Measurements from ENCODE around the gene ATG9B.
"Not testable (repeated sequence)": the region's sequence is repeated elsewhere in the genome, so short reads cannot be mapped to it uniquely, and the experiment has no call there.

ATG9B gene

DNA sequence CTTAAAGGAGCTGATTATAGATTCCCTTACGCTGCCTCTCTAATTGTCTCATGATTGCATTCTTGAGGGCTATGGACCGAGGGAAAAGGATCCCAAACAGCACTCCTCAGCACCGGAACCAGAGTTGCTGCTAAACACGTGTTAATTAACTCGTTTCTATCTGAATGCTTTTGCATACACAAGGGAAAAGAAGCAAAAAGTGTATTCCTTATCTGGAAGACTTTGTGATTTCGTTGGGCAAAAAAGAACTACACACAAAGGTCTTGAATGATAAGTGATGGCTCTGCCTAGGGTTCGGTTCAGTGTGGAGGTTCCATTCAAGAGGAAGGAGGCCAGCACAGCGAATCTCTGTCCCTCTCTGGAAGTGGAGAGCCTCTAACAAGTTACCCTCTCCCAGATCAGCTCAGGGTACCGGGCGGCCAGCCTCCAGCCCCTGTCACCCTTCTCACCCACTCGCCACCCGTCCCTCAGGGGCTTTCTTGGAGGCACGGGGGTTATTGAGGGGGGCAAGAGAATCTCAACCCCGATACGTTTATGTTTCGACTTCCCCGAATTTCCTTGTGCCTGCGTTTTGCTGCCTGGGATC lies 34.6 kb upstream of the ATG9B start:
- DNase-seq, result peak; percentile 20

DNA sequence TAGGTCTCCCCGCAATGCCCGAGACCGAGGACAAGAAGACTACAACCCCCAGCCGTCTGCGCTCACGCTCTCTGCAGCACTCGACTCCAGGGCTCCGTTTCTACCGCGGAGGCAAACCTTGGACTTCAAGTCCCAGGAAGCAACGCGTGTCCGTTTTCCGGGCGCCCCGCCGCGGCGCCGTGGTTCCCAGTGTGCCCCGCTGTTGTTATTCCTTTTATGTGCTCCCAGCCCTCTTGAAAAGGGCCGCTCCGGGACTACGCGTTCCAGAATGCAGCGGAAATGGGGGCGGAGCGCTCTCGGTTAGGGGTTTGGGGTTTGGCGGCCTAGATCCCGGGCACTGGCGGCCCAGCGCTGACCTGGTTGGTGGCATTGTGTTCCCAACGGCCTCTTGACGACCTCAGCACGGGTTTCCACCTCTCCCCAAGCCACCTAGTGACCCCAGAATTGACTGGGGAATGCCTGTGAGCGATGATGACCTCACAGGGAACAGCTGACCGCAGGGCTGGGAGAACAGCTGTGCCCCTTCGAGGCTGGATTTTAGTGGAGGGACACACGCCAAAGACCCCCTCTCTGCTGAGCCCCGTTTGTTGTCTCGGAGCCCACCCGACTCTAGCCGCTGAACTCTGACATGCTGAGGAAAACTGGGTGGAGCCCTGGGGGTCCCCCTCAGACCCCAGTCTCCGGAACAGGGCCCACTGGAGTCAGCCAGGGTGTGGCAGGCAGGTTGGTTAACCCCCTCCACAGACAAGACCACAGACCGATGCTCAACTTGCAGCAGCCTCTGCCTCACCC lies 33.9 kb upstream of the ATG9B start:
- peak; percentile 99 for DNase-seq

DNA sequence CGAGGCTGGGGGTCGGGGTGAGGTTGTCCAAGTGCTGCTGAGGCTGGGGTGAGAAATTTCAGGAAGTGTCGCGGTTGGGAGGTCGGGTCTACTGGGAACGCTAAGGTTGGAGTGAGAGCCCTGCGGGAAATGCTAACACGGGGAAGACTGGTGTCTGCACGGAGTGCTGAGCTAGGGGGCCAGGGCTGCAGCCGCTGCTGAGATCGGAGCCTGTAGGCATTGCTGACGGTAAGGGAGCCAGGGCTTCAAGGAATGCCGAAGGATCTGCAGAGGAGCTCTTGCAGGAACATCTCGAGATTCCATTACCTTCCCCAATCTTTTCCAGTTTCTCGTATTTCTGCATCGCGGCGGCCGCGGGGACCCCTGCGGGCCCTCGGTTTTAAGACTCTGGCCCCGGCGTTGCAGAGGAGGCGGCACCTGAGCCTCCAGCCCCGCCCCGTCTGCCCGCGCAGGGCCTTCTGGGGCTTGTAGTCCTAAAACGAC lies 33.3 kb upstream of the ATG9B start, which contains the start of gene CDK5:
CDK5 (minus strand) TSS at position 392 of the 483 bp plus-strand sequence; CDS start at position 343, 49 bp downstream.
- DNase-seq, result no peak

DNA sequence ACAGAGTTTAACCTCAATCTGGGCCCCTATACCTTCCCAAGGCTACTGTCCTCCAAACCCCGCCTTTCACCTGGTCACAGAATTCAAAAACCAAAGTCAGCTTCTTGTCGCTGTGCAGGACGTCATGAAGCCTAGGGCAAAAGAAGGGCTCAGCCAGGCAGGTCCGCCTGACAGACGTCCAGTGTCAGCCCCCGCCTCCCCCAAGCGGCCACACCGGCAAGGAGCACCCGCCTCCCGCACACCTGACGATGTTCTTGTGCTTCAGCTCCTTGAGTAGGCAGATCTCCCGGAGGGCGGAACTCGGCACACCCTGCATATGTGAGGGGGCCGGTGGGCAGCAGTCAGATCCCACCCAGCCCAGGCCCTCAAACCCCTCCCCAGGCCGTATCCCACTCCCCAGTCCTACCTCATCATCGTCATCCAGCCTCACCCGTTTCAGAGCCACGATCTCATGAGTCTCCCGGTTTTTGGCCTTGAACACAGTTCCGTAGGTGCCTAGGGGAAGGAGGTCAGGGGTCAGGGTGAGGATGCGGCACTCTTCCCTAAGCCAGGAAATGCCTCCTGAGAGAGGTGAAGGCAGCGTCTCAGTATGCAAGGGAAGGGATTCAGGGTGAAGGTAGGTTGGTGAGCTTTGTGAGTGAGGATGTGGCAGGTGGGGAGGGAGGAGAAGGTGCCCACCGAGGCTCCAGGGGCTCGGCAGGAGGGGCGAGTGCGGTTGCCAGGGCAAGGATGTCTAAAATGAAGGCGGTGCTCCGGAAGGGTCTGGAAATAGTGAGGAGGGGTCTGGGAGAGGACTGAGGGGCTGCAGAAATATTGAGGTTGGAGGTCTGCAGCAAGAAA lies 32.6 kb upstream of the ATG9B start:
- DNase-seq, result no peak

DNA sequence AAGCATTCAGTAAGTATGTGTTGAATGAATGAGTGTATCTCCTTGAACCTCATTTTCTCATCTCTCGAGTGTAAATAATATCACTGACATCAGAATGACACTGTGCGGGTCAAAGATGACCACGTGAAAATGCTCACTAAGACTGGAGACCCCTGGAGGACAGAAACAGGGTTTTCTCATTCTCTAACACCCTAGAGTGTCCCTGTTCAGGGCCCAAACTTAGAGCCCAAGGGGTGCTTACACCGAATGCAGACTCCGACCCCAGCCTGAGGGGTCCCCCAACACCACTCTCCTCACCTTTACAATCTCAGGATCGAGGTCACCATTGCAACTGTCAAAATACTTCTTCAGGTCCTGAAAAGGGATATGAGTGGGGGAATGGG lies 32.0 kb upstream of the ATG9B start:
- DNase-seq, result no peak

DNA sequence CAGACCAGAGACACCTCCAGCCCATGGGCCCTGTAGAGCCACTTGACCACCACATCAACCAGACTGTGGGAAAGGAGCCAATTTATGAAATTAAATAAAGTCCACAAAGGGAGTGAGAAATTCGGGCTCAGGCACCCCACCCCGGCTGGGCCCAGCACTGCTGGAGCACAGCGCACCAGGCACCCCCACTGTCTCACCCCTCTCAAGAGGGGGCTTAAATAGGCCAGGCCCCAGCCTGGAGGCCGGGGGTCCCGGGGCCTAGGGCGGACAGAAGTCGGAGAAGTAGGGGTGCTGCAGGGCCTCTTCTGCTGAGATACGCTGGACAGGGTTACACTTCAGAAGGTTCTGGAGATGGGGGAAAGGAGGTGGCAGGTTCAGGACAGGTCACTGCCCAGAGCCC lies 29.5 kb upstream of the ATG9B start:
- DNase-seq, result no peak

DNA sequence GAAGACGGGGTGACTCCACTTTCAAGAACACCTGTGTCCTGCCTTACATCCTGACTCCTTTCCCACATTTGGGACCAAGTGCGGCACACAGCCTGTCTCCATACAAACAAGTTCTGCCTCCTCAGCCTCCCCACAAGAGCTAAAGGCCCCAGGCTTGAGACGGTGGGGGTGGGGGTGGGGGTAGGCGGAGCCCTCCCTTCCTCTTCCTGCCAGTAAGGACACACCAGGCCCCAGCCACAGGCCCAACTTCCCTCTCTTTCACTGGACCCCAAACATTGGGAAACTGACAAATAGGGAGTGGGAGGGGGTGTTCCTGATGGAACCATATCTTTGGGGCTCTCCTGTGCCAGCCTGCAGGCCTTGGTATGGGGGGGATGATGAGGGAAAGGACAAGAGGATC lies 28.8 kb upstream of the ATG9B start:
- DNase-seq, result no peak

DNA sequence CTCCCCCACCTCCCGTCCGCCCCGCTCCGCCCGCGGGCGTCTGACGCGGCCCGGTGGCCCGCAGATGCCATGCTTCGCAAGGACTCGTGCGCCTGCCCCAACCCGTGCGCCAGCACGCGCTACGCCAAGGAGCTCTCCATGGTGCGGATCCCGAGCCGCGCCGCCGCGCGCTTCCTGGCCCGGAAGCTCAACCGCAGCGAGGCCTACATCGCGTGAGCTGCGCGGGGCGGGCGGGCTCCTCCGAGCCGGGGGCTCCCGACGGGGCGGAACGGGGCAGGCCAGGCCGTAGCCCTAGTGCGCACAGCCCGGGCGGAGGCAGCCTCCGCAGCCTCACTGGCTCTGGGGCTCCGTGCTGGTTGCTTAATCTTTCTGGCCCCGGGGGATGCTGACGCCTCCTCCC lies 26.8 kb upstream of the ATG9B start:
- peak; percentile 58 for DNase-seq

DNA sequence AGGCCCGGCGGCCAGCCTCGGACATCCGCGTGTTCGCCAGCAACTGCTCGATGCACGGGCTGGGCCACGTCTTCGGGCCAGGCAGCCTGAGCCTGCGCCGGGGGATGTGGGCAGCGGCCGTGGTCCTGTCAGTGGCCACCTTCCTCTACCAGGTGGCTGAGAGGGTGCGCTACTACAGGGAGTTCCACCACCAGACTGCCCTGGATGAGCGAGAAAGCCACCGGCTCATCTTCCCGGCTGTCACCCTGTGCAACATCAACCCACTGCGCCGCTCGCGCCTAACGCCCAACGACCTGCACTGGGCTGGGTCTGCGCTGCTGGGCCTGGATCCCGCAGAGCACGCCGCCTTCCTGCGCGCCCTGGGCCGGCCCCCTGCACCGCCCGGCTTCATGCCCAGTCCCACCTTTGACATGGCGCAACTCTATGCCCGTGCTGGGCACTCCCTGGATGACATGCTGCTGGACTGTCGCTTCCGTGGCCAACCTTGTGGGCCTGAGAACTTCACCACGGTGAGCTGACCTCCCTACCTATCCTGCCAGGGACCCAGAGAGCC lies 24.7 kb upstream of the ATG9B start:
- no peak for DNase-seq

DNA sequence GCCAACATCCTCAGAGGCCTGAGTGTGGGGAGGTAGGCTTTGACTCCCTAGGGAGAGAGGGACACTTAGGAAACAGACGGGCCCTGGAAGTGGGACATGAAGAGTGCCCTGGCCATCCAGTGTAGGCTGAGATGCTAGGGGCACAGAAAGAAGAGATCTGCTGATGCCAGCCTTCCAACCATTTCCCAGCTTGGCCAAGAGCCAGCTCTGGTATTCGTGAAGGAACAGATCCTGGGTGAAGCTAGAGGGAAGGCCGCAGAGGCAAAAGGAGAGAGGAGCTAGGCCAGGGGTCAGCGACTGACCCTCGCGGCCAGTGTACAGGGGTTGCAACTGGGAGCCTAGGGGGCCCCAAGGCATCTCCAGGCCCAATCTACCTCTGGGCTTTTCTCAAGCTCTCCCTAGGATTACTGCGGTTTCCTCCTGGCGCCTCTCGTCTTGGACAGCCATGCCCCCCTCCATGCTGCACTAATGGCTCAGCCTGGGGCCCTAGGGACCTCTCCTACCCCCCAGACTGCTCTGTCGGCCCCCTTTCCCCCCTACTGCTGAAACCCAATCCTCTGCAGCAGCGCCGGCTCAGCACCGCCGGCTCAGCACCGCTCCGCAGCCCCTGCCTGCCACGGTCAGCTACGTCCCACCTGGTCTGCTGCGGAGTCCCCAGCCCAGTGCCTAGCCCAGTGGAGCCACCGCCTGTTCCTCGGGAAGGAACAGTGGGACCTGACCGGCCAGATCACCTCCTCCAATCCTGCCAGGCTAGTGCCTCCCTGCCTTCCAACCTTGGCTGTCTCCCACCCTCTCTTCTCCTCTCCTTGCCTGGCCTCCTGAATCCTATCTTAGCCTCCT lies 23.9 kb upstream of the ATG9B start, which contains the start of gene ASIC3:
ASIC3 (plus strand) TSS at position 556 of the 840 bp plus-strand sequence. CDS start 355 bp downstream, outside the sequence.
- no peak for DNase-seq

DNA sequence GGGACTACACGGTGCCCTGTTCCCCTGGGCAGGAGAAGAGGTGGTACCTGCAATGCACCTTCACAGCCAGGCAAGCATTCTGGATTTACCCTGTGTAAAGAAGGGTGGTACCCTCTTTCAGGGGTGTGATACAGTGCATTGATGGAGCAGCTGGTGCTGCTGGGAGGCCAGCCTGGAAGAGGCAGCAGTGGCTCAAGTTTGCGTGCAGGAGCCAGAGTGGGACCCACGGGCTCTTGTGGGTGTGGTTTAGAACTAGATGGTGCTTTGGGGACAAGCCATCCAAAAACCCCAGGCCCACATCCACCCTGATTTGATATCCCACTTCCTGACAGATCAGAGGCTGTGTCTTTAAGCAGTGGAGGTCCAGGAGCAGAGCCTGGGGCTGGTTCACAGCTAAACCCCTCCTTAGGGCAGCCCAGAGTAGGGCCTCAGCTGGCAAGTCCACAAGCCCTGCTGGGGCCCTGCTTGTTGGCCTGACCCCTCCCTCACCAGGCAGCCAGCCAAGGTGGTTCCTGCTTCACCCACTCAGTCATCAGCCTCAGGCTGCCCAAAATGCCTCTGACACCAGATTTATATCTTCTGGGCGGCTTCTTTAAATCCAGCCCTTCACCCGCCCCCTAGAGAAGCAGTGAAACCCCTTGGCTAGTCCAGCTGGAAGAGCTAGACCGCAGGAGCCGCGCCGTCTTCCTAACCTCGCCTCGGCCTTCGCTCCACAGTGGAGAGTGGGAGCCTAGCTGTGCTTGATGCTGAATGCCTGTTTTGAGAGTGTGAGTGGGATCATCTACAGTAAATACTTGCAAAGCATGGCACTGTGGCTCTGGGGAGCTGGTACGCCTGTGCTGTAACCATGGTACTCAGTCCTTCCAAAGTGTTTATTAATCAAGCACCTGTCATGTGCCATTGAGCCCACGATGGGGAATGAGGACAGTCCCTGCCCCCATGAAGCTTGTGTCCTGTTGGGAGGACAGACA lies 22.6 kb upstream of the ATG9B start:
- no peak for DNase-seq

DNA sequence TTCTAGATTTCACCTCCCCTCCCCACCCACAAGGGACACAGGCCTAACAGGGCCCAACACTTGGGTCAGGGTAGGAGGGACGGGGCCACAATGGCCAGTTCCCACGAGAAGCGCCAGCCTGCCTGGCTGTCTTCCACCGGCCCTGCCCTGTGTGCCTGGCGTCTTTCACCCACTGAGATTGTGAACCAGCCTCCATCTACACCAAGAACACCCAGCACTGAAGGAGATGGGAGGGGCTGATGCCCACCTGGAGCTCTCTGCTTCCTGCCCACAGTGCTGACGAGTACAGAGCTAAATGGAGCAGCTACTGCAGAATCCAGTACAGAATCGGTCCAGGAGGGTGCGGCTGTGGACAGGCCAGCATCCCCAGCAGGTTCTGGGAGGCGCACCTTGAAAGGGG lies 21.7 kb upstream of the ATG9B start:
- no peak for DNase-seq

DNA sequence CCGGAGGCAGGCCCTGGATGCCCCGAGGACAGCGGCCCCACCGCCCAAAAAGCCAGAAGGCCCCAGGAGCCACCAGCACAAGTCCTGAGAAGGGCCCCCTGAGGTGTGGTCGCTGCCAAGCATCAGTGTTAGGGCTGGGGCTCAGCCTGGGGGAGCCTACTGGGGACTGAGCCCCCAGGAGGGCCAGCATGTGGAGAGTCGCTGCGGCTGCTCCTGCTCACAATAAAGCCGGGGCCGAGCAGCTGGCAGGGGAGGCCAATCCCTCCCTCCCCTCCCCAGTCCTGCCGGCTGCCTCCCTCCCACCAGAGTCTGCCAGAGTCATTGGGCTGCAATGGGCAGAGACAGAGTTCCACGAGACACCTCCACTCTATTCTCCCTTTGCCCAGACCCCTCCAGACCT lies 21.0 kb upstream of the ATG9B start:
- DNase-seq, result no peak

DNA sequence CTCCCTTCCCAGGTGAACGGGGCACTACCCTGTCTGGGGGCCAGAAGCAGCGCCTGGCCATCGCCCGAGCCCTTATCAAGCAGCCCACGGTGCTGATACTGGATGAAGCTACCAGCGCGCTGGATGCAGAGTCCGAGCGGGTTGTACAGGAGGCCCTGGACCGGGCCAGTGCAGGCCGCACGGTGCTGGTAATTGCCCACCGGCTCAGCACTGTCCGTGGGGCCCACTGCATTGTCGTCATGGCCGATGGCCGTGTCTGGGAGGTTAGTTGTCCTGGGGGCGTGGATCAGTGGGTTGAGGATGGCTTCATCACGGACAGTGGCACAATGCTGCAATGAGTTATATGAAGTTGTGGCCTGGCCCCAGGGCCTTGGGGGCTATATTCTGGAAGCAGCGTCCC lies 19.7 kb upstream of the ATG9B start:
- DNase-seq, result no peak

DNA sequence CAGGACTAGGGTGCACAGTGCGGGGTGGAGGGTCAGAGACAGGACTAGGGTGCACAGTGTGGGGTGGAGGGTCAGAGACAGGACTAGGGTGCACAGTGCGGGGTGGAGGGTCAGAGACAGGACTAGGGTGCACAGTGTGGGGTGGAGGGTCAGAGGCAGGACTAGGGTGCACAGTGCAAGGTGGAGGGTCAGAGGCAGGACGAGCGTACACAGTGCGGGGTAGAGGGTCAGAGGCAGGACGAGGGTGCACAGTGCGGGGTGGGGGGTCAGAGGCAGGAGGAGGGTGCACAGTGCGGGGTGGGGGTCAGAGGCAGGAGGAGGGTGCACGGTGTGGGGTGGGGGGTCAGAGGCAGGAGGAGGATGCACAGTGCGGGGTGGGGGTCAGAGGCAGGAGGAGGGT lies 19.2 kb upstream of the ATG9B start:
- DNase-seq, result not testable (repeated sequence)

DNA sequence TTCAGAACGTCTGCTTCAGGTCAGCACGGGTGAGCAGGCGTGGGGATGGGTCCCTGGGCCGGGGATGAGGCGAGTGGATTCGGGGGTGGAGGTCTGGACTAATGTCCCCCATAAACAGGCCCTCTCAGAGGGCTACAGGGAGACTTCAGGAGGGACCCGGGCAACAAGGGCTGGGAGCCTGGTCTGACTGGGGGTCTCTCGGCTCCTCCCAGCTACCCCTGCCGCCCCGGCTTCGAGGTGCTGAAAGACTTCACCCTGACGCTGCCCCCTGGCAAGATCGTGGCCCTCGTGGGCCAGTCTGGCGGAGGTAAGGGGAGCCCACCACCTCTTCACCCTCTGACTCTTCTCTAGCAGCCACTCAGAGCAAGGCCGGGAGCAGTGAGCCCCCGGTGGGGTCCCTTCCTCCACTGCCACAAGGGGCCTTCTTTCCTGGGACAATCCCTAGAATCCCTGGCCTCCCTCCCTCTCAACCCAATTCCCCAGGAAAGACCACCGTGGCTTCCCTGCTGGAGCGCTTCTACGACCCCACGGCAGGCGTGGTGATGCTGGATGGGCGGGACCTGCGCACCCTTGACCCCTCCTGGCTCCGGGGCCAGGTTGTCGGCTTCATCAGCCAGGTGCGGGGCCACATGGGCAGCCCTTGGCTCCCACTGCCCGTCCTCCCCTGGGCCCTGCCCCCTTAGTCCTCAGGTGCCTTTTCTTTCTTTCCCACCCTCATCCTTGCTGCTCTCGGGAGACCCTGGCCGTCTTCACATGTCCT lies 16.5 kb upstream of the ATG9B start:
- no peak for DNase-seq

DNA sequence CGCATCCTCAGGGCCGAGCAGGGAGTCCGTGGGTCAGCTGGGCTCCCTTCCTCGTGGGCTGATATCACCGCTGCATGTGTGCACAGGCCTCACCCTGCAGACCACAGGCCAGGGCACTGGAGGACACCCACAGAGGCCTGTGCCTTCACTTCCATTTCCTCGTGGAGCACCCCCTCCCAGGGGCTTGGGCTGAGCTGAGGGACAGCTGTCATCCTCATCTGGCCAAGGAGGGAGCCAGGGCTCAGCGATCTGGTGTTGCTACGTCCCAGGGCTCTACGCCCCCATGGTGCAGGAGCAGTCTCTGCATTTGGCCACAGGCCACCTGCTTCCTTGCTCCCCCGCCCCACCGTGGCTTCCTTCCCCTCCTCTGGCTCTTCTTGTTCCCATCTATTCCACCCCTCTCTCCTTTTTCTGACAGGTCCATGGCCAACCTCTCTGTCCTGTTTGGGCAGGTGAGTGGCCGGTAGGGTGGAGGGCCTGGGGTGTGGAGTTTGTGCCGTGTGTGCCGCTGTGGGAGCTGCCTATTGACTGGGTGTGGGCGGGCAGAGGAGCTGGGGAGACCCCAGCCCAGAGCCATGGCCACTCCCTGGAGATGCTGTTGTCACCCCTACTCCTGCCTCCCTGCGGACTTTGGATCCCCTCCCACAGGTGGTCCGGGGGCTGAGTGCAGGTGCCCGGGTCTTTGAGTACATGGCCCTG lies 15.7 kb upstream of the ATG9B start:
- DNase-seq, result no peak

DNA sequence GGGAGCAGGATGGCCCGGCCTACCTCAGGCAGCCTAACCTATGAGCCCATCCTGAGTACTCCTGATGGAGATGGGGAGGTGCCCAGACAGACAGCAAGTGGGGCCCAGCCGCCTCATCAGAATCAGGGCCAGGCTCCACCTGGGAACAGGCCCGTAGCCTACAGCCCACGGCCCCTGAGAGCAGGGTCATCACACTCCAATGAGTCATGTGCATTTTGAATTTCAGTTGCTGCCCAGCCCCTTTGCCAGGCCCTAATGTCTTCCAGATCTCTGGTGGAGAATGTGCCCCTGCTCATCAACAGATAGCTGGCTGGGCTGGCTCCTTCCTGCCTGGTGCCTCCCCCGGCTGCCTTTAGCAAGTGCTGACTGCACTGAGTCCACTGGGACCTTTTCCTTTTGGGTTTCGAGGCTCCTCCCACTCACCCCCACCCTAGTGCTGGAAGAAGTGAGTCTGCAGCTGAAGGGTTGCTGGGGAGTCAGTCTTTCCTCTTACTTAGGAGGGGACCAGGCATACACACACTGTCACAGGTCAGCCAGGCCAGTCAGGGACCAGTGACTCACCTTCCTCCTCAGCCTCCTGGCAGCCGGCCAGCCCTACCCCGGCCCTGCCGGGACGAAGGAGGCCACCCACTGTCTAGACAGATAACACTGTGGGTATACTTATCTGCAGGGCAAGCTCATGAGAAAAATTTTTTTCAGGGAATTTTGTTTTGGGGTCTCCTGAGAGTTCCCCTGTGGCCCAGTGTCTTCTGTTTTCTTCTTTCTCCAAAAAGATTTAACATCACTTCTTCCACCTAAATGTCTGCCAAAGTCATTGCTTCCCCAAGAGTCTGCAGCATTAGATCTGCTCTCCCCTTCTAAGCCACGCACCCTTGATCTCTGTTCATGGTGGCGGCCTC lies 14.9 kb upstream of the ATG9B start:
- peak; percentile 33 for DNase-seq

Data from CD4-positive, alpha-beta T cell treated with Interleukin-21 for 1 hour (primary cell).